ENCODE measurements around the gene BLVRB. TPM values are rescaled to one million over a fixed set of nuclear protein-coding genes. Genes with fewer than 3 reads are reported as not detected.
A peak's percentile ranks its signal among the peaks of the same experiment; 100 is the strongest.

The BLVRB gene
- total RNA-seq, 1 experiment from 2014 or later: 35.1 TPM

DNA sequence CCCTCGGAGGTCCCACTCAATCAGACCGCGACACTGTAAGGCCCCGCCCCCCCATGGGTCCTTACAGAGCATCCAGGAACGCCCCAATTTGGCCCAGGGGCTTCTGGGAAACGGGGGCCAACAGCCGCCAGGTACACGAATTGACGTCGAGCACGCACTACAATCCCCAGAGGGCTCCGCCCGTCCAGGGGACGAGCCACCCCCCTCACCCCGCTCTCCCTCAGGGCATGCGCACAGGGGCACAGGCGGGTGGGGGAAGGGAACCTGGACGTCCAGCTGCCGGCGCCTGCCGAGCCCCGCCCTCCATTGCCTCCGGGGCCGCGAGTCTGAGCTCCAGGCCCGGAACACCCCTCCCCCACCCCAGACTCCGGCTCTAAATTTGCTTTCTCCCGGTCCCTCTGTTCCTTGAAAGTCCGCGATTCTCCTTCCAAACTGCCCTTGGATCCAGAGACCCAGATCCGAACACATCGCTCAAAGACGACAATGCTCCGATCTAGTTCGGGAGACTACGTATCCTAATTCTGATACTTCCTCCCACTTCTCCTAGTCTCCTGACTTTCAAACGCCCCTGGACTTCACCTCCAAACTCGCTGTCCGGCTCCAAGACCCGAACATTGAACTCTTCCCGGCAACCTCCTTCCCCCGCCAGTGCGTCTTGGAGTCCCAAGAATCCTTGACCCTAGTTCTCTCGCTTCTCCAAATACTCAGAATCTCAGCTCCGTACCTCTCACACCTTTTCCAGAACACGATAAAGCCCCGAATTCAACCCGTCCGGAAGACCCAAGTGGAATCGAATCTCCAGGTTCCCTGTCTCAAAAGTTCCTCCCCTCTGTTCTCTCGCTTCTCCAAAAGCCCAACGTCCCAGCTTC, 22.2 kb downstream of the BLVRB start (continued):
- TF ChIP-seq ETV6 (CRISPR knock-in tag; IDR thresholded peaks at IDR 0.05) (peak; percentile 82; the same call in 1 of the 2 replicates), ELF4 (CRISPR knock-in tag; IDR thresholded peaks at IDR 0.05; ENCODE audit: low read depth) (no peak), TEAD4 (CRISPR knock-in tag; IDR thresholded peaks at IDR 0.05) (no peak)
- TF ChIP-seq, protein P1, sequence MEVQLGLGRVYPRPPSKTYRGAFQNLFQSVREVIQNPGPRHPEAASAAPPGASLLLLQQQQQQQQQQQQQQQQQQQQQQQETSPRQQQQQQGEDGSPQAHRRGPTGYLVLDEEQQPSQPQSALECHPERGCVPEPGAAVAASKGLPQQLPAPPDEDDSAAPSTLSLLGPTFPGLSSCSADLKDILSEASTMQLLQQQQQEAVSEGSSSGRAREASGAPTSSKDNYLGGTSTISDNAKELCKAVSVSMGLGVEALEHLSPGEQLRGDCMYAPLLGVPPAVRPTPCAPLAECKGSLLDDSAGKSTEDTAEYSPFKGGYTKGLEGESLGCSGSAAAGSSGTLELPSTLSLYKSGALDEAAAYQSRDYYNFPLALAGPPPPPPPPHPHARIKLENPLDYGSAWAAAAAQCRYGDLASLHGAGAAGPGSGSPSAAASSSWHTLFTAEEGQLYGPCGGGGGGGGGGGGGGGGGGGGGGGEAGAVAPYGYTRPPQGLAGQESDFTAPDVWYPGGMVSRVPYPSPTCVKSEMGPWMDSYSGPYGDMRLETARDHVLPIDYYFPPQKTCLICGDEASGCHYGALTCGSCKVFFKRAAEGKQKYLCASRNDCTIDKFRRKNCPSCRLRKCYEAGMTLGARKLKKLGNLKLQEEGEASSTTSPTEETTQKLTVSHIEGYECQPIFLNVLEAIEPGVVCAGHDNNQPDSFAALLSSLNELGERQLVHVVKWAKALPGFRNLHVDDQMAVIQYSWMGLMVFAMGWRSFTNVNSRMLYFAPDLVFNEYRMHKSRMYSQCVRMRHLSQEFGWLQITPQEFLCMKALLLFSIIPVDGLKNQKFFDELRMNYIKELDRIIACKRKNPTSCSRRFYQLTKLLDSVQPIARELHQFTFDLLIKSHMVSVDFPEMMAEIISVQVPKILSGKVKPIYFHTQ (CRISPR knock-in tag; IDR thresholded peaks at IDR 0.05): no peak
- TF ChIP-seq, protein P2, sequence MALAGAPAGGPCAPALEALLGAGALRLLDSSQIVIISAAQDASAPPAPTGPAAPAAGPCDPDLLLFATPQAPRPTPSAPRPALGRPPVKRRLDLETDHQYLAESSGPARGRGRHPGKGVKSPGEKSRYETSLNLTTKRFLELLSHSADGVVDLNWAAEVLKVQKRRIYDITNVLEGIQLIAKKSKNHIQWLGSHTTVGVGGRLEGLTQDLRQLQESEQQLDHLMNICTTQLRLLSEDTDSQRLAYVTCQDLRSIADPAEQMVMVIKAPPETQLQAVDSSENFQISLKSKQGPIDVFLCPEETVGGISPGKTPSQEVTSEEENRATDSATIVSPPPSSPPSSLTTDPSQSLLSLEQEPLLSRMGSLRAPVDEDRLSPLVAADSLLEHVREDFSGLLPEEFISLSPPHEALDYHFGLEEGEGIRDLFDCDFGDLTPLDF (CRISPR knock-in tag; IDR thresholded peaks at IDR 0.05): no peak
- TF ChIP-seq, protein P3, sequence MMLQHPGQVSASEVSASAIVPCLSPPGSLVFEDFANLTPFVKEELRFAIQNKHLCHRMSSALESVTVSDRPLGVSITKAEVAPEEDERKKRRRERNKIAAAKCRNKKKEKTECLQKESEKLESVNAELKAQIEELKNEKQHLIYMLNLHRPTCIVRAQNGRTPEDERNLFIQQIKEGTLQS (CRISPR knock-in tag; conservative IDR thresholded peaks at IDR 0.05): no peak

DNA sequence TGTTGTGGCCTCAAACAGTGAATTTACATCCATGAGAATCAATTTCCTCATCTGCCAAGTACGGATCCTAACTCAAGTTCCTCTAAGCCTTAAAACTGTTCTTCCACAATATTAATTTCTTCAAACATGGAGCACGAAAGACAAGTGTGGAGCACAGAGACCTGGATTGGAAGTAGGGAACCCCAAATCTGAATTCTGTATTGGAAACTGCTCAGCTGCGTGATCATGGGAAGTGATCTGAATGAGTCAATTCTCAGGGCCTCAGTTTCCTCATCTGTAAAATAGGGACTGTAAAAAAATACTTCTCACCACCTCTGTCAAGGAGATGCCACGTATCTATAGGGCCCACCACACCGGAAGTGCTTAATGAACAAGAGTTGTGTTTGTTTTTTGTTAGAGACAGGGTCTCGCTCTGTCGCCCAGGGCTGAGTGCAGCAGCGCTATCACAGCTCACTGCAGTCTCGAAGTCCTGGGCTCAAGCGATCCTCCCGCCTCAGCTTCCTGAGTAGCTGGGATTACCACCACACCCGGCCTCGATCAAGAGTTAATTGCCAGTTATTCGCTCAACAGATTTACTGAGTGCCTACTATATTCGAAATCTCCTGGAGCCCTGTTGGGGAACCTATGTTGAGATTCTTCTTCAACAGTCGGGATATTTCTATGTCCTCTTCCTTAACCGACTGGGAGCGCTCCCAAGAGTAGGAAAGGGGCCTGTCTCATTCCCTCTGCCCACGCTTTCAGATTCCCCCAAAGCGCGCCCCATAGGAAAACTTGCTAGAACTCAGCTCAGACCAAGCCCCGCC, 23.0 kb downstream of the BLVRB start:
- ChIA-PET CTCF (interaction anchor here (0.6 to 2.5 kb wide), 19 partner anchors 9 to 225 kb away, joined by 3 to 46 read pairs (median 4); partner anchors contain the start of genes BLVRB, PRX, SERTAD1 and TTC9B), POLR2A (interaction anchor here (0.7 to 3.9 kb wide), 14 partner anchors 8 to 161 kb away, joined by 3 to 32 read pairs (median 5); partner anchors contain the start of genes BLVRB, C19orf47, PLD3 and SERTAD1)
- peak overlapping the region; percentile 94 for H3K4me3 Mint-ChIP-seq
- H3K4me1 Mint-ChIP-seq: peaks cover 29% of the 10 kb centered on the region
- DNase-seq (ENCODE audit: low spot score) (no peak), ATAC-seq (no peak)
- H3K27me3 Mint-ChIP-seq (ENCODE audit: low read depth): no peaks in the 10 kb centered on the region
- peak overlapping the region; percentile 99 for H3K27ac Mint-ChIP-seq
- no peaks in the 10 kb centered on the region for H3K9me3 Mint-ChIP-seq
- TF ChIP-seq ZBTB21 (CRISPR knock-in tag; IDR thresholded peaks at IDR 0.05; ENCODE audit: borderline replicate concordance) (no peak), ZNF263 (CRISPR knock-in tag; IDR thresholded peaks at IDR 0.05; ENCODE audit: low read depth) (no peak), ATF1 (CRISPR knock-in tag; IDR thresholded peaks at IDR 0.05) (no peak), ZNF232 (CRISPR knock-in tag; IDR thresholded peaks at IDR 0.05) (no peak), SOX15 (CRISPR knock-in tag; IDR thresholded peaks at IDR 0.05) (no peak), TEAD4 (CRISPR knock-in tag; IDR thresholded peaks at IDR 0.05) (no peak), HMGA2 (CRISPR knock-in tag; IDR thresholded peaks at IDR 0.05) (no peak), NR3C1 (CRISPR knock-in tag; conservative IDR thresholded peaks at IDR 0.05; ENCODE audit: low read depth) (no peak), ZNF138 (CRISPR knock-in tag; conservative IDR thresholded peaks at IDR 0.05) (no peak), GRHL2 (CRISPR knock-in tag; IDR thresholded peaks at IDR 0.05; ENCODE audit: insufficient replicate concordance, severe bottlenecking) (no peak), EMX1 (CRISPR knock-in tag; IDR thresholded peaks at IDR 0.05) (no peak), TEAD1 (CRISPR knock-in tag; IDR thresholded peaks at IDR 0.05) (no peak), TP53 (CRISPR knock-in tag; IDR thresholded peaks at IDR 0.05) (no peak), IRF2 (CRISPR knock-in tag; IDR thresholded peaks at IDR 0.05; ENCODE audit: borderline replicate concordance, low read depth) (no peak)
- TF ChIP-seq, protein P4, sequence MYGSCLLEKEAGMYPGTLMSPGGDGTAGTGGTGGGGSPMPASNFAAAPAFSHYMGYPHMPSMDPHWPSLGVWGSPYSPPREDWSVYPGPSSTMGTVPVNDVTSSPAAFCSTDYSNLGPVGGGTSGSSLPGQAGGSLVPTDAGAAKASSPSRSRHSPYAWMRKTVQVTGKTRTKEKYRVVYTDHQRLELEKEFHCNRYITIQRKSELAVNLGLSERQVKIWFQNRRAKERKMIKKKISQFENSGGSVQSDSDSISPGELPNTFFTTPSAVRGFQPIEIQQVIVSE (CRISPR knock-in tag; IDR thresholded peaks at IDR 0.05; ENCODE audit: borderline replicate concordance): no peak
- TF ChIP-seq, protein P5, sequence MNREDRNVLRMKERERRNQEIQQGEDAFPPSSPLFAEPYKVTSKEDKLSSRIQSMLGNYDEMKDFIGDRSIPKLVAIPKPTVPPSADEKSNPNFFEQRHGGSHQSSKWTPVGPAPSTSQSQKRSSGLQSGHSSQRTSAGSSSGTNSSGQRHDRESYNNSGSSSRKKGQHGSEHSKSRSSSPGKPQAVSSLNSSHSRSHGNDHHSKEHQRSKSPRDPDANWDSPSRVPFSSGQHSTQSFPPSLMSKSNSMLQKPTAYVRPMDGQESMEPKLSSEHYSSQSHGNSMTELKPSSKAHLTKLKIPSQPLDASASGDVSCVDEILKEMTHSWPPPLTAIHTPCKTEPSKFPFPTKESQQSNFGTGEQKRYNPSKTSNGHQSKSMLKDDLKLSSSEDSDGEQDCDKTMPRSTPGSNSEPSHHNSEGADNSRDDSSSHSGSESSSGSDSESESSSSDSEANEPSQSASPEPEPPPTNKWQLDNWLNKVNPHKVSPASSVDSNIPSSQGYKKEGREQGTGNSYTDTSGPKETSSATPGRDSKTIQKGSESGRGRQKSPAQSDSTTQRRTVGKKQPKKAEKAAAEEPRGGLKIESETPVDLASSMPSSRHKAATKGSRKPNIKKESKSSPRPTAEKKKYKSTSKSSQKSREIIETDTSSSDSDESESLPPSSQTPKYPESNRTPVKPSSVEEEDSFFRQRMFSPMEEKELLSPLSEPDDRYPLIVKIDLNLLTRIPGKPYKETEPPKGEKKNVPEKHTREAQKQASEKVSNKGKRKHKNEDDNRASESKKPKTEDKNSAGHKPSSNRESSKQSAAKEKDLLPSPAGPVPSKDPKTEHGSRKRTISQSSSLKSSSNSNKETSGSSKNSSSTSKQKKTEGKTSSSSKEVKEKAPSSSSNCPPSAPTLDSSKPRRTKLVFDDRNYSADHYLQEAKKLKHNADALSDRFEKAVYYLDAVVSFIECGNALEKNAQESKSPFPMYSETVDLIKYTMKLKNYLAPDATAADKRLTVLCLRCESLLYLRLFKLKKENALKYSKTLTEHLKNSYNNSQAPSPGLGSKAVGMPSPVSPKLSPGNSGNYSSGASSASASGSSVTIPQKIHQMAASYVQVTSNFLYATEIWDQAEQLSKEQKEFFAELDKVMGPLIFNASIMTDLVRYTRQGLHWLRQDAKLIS (CRISPR knock-in tag; IDR thresholded peaks at IDR 0.05; ENCODE audit: borderline replicate concordance): no peak
- H3K36me3 Mint-ChIP-seq: peaks cover 19% of the 10 kb centered on the region
